ENCODE results near the gene CTPS1. TPM values are rescaled to one million over a fixed set of nuclear protein-coding genes. Genes with fewer than 3 reads are reported as not detected.
A peak's percentile ranks its signal among the peaks of the same experiment; 100 is the strongest.

The CTPS1 gene
- total RNA-seq, 1 donor from 2014 or later, result 33.0 TPM

DNA sequence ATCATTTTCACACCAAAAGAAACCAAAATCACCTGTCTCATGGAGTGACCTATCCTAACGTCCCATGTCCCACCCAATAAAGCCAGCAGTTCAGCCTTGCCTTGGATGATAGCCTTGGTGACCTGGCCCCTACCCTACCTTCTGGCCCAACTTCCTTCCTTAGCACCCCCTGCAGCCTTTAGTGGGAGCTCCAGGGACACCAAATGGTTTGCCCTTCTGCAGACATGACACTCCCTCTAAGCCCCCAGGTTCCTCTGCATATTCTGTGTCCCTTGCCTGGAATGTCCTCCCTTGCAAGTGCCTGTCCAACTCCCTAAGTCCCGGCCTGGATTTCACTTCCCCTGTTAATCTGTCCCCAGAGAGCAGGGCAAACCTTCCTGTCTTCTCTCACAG is 39.9 kb downstream of the CTPS1 start:
- Histone ChIP-seq H3K4me3 (no peak overlapping the region), H3K4me1 (peaks cover 0 to 3% of the 10 kb centered on the region in 2 donors), H3K27me3 (no peaks in the 10 kb centered on the region), H3K9me3 (no peaks in the 10 kb centered on the region), H3K27ac (no peak overlapping the region), H3K36me3 (peaks cover 25 to 44% of the 10 kb centered on the region in 2 donors)
- TF ChIP-seq, protein P1, sequence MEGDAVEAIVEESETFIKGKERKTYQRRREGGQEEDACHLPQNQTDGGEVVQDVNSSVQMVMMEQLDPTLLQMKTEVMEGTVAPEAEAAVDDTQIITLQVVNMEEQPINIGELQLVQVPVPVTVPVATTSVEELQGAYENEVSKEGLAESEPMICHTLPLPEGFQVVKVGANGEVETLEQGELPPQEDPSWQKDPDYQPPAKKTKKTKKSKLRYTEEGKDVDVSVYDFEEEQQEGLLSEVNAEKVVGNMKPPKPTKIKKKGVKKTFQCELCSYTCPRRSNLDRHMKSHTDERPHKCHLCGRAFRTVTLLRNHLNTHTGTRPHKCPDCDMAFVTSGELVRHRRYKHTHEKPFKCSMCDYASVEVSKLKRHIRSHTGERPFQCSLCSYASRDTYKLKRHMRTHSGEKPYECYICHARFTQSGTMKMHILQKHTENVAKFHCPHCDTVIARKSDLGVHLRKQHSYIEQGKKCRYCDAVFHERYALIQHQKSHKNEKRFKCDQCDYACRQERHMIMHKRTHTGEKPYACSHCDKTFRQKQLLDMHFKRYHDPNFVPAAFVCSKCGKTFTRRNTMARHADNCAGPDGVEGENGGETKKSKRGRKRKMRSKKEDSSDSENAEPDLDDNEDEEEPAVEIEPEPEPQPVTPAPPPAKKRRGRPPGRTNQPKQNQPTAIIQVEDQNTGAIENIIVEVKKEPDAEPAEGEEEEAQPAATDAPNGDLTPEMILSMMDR (IDR thresholded peaks at IDR 0.05), result no peak
- DNase-seq (ENCODE audit: low spot score in 2 of 2), result no peak
- intact Hi-C loops (cut with DNase I), result no loop called here

DNA sequence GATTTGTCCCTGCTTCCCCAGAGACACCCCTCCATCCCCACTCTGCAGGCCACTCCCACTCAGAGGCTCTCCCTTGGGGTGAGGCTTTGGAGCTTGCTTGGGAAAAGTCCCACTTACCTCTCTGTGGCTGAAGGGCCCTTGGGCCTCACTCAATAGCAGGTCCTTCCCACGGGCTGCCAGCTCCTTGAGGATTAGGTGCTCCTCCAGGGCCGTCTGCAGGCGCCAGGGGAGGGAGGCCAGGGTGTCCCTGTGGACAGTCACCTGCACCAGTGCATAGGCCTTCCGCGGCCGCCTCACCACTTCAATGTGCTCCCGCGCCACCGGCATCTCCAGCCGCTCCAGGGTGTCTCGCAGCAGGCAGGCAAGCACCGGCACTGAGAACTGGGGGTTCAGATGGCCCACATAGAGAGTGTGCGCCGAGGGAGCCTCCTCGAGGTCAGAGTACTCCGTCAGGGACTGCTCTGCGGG is 40.6 kb downstream of the CTPS1 start:
- Histone ChIP-seq H3K4me3 (no peak overlapping the region), H3K36me3 (peaks cover 21 to 42% of the 10 kb centered on the region in 2 donors), H3K27me3 (no peaks in the 10 kb centered on the region), H3K4me1 (peaks cover 0 to 3% of the 10 kb centered on the region in 2 donors), H3K9me3 (no peaks in the 10 kb centered on the region), H3K27ac (peak overlapping the region in 1 of 2 donors; percentile 36)
- TF ChIP-seq, protein P1 (IDR thresholded peaks at IDR 0.05), result no peak
- intact Hi-C loops (cut with DNase I), result no loop called here
- DNase-seq (ENCODE audit: low spot score in 2 of 2), result no peak

DNA sequence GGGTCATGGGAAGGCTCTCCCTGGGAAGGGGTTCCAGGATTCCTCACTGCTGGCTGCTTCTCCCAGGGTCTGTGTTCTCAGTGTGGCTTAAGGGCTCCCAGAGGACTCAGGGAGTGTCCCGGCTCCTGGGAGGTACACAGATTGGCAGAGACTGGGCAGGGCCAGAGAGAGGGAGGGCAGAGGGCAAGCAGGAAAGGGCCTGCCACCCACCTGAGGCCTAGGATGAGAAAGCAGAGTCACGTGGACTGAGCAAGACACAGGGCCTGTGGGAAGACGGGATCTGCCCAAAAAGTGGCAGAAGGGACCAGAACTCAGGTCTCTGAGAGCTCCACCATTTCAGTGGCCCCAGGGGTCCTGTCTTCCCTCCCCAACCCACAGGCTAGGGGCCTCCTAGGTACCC is 41.2 kb downstream of the CTPS1 start:
- Histone ChIP-seq H3K36me3 (peaks cover 21 to 41% of the 10 kb centered on the region in 2 donors), H3K4me1 (peaks cover 0 to 3% of the 10 kb centered on the region in 2 donors), H3K27ac (peak overlapping the region in 1 of 2 donors; percentile 36), H3K27me3 (no peaks in the 10 kb centered on the region), H3K4me3 (no peak overlapping the region), H3K9me3 (no peaks in the 10 kb centered on the region)
- TF ChIP-seq, protein P1 (IDR thresholded peaks at IDR 0.05), result no peak
- intact Hi-C loops (cut with DNase I), result no loop called here
- no peak for DNase-seq (ENCODE audit: low spot score in 2 of 2)

DNA sequence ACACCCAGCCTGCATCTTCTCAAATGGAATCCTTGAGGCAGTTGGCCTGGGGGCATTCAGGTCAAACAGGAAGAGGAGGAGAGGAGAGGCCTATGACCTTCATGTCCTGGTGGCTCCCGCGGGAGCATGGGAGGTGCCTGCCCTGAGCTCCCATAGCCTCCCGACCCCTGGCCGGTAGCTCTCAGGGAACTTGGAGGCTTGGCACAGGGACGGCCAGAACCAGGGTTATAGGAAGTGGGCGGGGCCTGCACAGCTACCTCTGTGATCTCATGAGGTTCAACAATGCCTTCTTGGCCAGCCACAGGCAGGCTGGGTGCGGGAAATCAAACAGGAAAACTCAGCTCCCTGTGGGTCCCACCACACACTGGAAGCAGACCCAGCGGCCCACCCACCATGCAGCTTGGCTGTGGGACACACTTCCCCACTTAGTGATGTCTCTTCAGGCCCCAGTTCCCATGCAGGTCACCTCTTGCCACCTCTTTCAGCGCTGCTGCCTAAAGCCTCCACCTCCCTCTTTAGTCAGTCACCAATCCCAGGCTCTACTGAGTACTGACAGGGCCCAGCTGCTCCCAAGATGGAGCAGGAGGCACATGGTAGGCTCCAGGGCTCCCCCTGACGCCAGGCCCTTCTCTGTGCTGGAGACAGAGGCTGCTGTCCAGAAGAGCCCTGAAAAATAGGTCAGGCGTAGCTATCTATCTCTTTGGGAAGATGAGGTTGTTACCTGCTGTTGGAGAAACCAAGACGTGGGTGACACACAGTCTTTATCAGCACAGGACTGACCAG is 42.2 kb downstream of the CTPS1 start, which contains the start of gene SLFNL1:
TSS of gene SLFNL1 (minus strand) at position 200 of the 783 bp plus-strand sequence. CDS start 1,065 bp downstream, outside the sequence.
- H3K9me3 ChIP-seq, result no peaks in the 10 kb centered on the region
- H3K4me1 ChIP-seq, result peaks cover 0 to 3% of the 10 kb centered on the region in 2 donors
- TF ChIP-seq, protein P1 (IDR thresholded peaks at IDR 0.05), result no peak
- intact Hi-C loops (cut with DNase I), result no loop called here
- peak within 1 kb of the TSS in 1 of 2 donors; percentile 36 for H3K27ac ChIP-seq
- no peak within 1 kb of the TSS for H3K4me3 ChIP-seq
- H3K36me3 ChIP-seq, result peaks cover 14 to 41% of the 10 kb centered on the region in 2 donors
- no peak for DNase-seq (ENCODE audit: low spot score in 2 of 2)
- H3K27me3 ChIP-seq, result no peaks in the 10 kb centered on the region

DNA sequence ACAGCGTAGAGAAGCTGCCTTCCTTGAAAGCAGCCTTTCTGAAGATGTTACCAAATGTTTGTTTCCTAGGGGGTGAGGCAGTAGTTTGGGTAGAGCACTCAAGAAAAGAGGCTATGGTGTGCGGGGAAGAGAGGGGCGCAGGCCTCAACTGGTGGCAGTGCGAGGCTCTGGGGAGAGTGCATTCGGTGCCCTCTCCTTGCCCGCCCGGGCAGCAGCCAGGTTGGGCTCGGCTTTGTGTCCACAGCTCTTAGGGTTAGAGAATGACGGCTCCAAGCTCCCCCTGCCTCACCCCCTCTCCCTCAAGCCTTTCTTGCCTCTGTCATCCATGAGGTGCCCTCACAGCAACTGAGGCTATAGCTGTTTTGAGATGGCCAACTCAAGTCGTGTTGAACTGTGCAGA is 42.9 kb downstream of the CTPS1 start:
- no peaks in the 10 kb centered on the region for H3K9me3 ChIP-seq
- no peak overlapping the region for H3K27ac ChIP-seq
- peaks cover 11 to 39% of the 10 kb centered on the region in 2 donors for H3K36me3 ChIP-seq
- no peak for DNase-seq (ENCODE audit: low spot score in 2 of 2)
- no peaks in the 10 kb centered on the region for H3K27me3 ChIP-seq
- TF ChIP-seq, protein P1 (IDR thresholded peaks at IDR 0.05), result no peak
- intact Hi-C loops (cut with DNase I), result no loop called here
- peaks cover 0 to 3% of the 10 kb centered on the region in 2 donors for H3K4me1 ChIP-seq
- H3K4me3 ChIP-seq, result no peak overlapping the region

Measured in ascending aorta (tissue), 2 donors.